Measurements from ENCODE around the gene PAXIP1.

PAXIP1 gene

GRCh38 chr7:154906201-154906600, 96.7 kb downstream of the PAXIP1 start:
- Histone ChIP-seq H3K4me3 (ENCODE audit: insufficient read depth, low read length, poor library complexity, severe bottlenecking) (no peak overlapping the region), H2AFZ (ENCODE audit: low read depth, low read length, severe bottlenecking) (no peak overlapping the region), H3F3A (ENCODE audit: insufficient read depth) (no peaks in the 10 kb centered on the region), H3K79me2 (ENCODE audit: insufficient read depth, low read length) (no peaks in the 10 kb centered on the region), H4K20me1 (ENCODE audit: low read depth, low read length) (no peaks in the 10 kb centered on the region), H3K27ac (ENCODE audit: low read depth, low read length) (no peak overlapping the region), H3K27me3 (ENCODE audit: low read length) (no peaks in the 10 kb centered on the region), H3K9me2 (replicated peaks; ENCODE audit: insufficient read depth, low read length) (no peaks in the 10 kb centered on the region), H3K4me2 (ENCODE audit: low read depth, low read length, poor library complexity, severe bottlenecking) (no peak overlapping the region), H3K9me3 (ENCODE audit: insufficient read depth, low read length) (no peaks in the 10 kb centered on the region), H3K36me3 (ENCODE audit: low read length) (no peaks in the 10 kb centered on the region), H3K9ac (ENCODE audit: low read length) (no peak overlapping the region)
- no peak for TF ChIP-seq EZH2phosphoT487 (conservative IDR thresholded peaks at IDR 0.05; ENCODE audit: low read length)
- TF ChIP-seq CTCF (IDR thresholded peaks at IDR 0.05; ENCODE audit: insufficient read depth, low read length, poor library complexity, severe bottlenecking), result no peak

GRCh38 chr7:154905615-154906014, 97.3 kb downstream of the PAXIP1 start:
- H3K79me2 ChIP-seq (ENCODE audit: insufficient read depth, low read length), result no peaks in the 10 kb centered on the region

GRCh38 chr7:154905146-154905545, 97.8 kb downstream of the PAXIP1 start:
- no peaks in the 10 kb centered on the region for H3F3A ChIP-seq (ENCODE audit: insufficient read depth)
- H3K4me3 ChIP-seq (ENCODE audit: insufficient read depth, low read length, poor library complexity, severe bottlenecking), result no peak overlapping the region
- no peak for TF ChIP-seq CTCF (IDR thresholded peaks at IDR 0.05; ENCODE audit: insufficient read depth, low read length, poor library complexity, severe bottlenecking)
- no peak for TF ChIP-seq EZH2phosphoT487 (conservative IDR thresholded peaks at IDR 0.05; ENCODE audit: low read length)
- H2AFZ ChIP-seq (ENCODE audit: low read depth, low read length, severe bottlenecking), result no peak overlapping the region
- H3K79me2 ChIP-seq (ENCODE audit: insufficient read depth, low read length), result no peaks in the 10 kb centered on the region
- H3K36me3 ChIP-seq (ENCODE audit: low read length), result no peaks in the 10 kb centered on the region
- no peaks in the 10 kb centered on the region for H3K27me3 ChIP-seq (ENCODE audit: low read length)
- no peak overlapping the region for H3K27ac ChIP-seq (ENCODE audit: low read depth, low read length)
- H3K9me3 ChIP-seq (ENCODE audit: insufficient read depth, low read length), result no peaks in the 10 kb centered on the region
- no peak overlapping the region for H3K9ac ChIP-seq (ENCODE audit: low read length)
- H3K9me2 ChIP-seq (replicated peaks; ENCODE audit: insufficient read depth, low read length), result no peaks in the 10 kb centered on the region
- no peaks in the 10 kb centered on the region for H4K20me1 ChIP-seq (ENCODE audit: low read depth, low read length)
- no peak overlapping the region for H3K4me2 ChIP-seq (ENCODE audit: low read depth, low read length, poor library complexity, severe bottlenecking)

More at GRCh38 chr7:154905615-154906014, 97.3 kb downstream of the PAXIP1 start:
- no peaks in the 10 kb centered on the region for H4K20me1 ChIP-seq (ENCODE audit: low read depth, low read length)
- H3K9me3 ChIP-seq (ENCODE audit: insufficient read depth, low read length), result no peaks in the 10 kb centered on the region
- no peak overlapping the region for H3K27ac ChIP-seq (ENCODE audit: low read depth, low read length)
- no peaks in the 10 kb centered on the region for H3K9me2 ChIP-seq (replicated peaks; ENCODE audit: insufficient read depth, low read length)
- no peaks in the 10 kb centered on the region for H3K36me3 ChIP-seq (ENCODE audit: low read length)
- H3K27me3 ChIP-seq (ENCODE audit: low read length), result no peaks in the 10 kb centered on the region
- H3K4me2 ChIP-seq (ENCODE audit: low read depth, low read length, poor library complexity, severe bottlenecking), result no peak overlapping the region
- H3K4me3 ChIP-seq (ENCODE audit: insufficient read depth, low read length, poor library complexity, severe bottlenecking), result no peak overlapping the region
- H3K9ac ChIP-seq (ENCODE audit: low read length), result no peak overlapping the region
- H2AFZ ChIP-seq (ENCODE audit: low read depth, low read length, severe bottlenecking), result no peak overlapping the region
- no peaks in the 10 kb centered on the region for H3F3A ChIP-seq (ENCODE audit: insufficient read depth)
- TF ChIP-seq EZH2phosphoT487 (conservative IDR thresholded peaks at IDR 0.05; ENCODE audit: low read length) (no peak), CTCF (IDR thresholded peaks at IDR 0.05; ENCODE audit: insufficient read depth, low read length, poor library complexity, severe bottlenecking) (no peak)

Measured in SU-DHL-6 (cell line).